IPS-11a (cell line): ENCODE measurements around the gene CPSF6.

Experiments
- H3K4me3 ChIP-seq: one replicate; pipeline ENCODE4 v1.5.1; 2013; ENCODE audit warnings: low read depth, low read length, control low read depth

Gene CPSF6

DNA sequence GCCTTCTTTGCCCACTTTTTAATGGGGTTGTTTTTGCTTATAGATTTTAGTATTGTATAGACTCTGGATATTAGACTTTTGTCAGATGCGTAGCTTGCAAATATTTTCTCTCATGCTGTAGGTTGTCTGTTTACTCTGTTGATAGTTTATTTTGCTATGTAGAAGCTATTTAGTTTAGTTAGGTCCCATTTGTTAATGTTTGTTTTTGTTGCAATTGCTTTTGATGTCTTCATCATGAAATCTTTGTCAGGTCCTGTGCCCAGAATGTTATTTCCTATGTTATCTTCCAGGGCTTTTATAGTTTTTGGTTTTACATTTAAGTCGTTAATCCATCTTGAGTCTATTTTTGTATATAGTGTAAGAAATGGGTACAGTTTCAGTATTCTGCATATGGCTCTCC, 78.9 kb downstream of the CPSF6 start:
- no peak overlapping the region for H3K4me3 ChIP-seq

DNA sequence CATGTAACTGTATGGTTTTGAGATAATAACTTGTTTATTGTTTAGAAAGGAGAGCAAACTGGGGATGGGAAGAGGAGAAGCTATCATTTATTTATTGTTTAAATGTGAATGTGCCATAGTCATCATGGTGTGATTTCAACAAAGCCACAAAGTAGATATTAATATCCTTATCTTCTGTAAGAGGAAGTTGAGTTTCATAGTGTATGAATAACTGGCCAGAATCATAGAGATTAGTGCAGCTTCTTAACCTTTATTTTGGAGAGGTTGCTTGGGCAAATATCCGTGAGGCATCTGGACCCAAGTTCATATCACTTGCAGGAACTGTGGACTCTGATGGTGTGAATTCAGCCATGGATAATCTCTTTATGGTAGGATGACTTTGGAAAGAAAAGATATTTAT, 82.0 kb downstream of the CPSF6 start:
- no peak overlapping the region for H3K4me3 ChIP-seq
